Endothelial cell of umbilical vein (primary cell): ENCODE results near the gene C1QL2. TPM values are rescaled to one million over a fixed set of nuclear protein-coding genes. Genes with fewer than 3 reads are reported as not detected.

Source experiments
- BruUV-seq: library from RNA; stranded (reverse); fragments of 400-500 nt; replicated peaks from 2 replicates; lab custom pipeline; 2021; lab: Mats Ljungman, UMichigan
- CTCF ChIA-PET: fragments of 300-600, 350-600 bp; sonication (Branson Sonifier 250); formaldehyde crosslinking; loops from one replicate; lab custom pipeline; 2021; ENCODE audit warnings: antibody characterized with exemption, inconsistent platforms; lab: Charles Lee
- POLR2A ChIA-PET: fragments of 300-600, 350-600 bp; sonication (Branson Sonifier 250); formaldehyde crosslinking; loops from one replicate; lab custom pipeline; 2021; ENCODE audit warnings: antibody characterized with exemption, inconsistent platforms; lab: Charles Lee
- DNase-seq: peaks from one replicate; pipeline ENCODE4 v3.0.0-alpha.2; 2011; ENCODE audit warnings: low read depth, low spot score
- FAIRE-seq: peaks from 2 replicates; lab custom pipeline; 2011; peaks lifted over from hg19 to GRCh38; lab: Jason Lieb, UNC
- H2AFZ ChIP-seq: 2 replicates; pipeline ENCODE4 v1.6.0; 2012; ENCODE audit warnings: low read depth, low read length, control low read depth, inconsistent platforms
- H3K27ac ChIP-seq: 2 replicates; pipeline ENCODE4 v1.5.1; 2011; ENCODE audit warnings: low read depth, mild to moderate bottlenecking, control low read depth, low read length, moderate library complexity; ENCODE audit not compliant: insufficient read depth
- H3K27me3 ChIP-seq, 2 experiments: 2 replicates each; pipeline versions ENCODE4 v1.6.0 to v1.6.1; 2011; ENCODE audit warnings: low read length in 2 of 2, mixed read lengths in 1 of 2; ENCODE audit not compliant: control insufficient read depth in 2 of 2, insufficient read depth in 2 of 2
- H3K36me3 ChIP-seq, 2 experiments: 2 replicates in 1 of 2; 3 replicates in 1 of 2; pipeline ENCODE4 v1.5.1; 2011; ENCODE audit warnings: low read length in 2 of 2, mild to moderate bottlenecking in 1 of 2, moderate library complexity in 1 of 2; ENCODE audit not compliant: control insufficient read depth in 2 of 2, insufficient read depth in 2 of 2; ENCODE audit errors: extremely low read depth in 1 of 2
- H3K4me1 ChIP-seq: 3 replicates; pipeline ENCODE4 v1.5.1; 2011; ENCODE audit warnings: mild to moderate bottlenecking, low read length; ENCODE audit not compliant: control insufficient read depth, insufficient read depth; ENCODE audit errors: extremely low read depth
- H3K4me2 ChIP-seq: 2 replicates; pipeline ENCODE4 v1.6.1; 2011; ENCODE audit warnings: low read length, control low read depth, mixed read lengths; ENCODE audit not compliant: insufficient read depth
- H3K4me3 ChIP-seq, 3 experiments: fragments of 200-600 bp in 1 of 3; sonication (generic), shearing (Covaris generic) in 1 of 3; replicated peaks in 1 of 3; 2 replicates each; pipeline ENCODE4 v1.5.1; 2011 to 2016; ENCODE audit warnings: control low read depth in 3 of 3, low read length in 3 of 3, mild to moderate bottlenecking in 2 of 3, inconsistent platforms in 1 of 3, low read depth in 1 of 3, moderate library complexity in 1 of 3; ENCODE audit not compliant: insufficient read depth in 1 of 3
- H3K79me2 ChIP-seq: 2 replicates; pipeline ENCODE4 v1.6.0; 2012; ENCODE audit warnings: low read length, inconsistent platforms; ENCODE audit not compliant: control insufficient read depth, insufficient read depth
- H3K9ac ChIP-seq: replicated peaks from 2 replicates; pipeline ENCODE3; 2011; ENCODE audit warnings: low read length, control low read depth; ENCODE audit not compliant: insufficient read depth; ENCODE audit errors: extremely low read depth
- H3K9me1 ChIP-seq: replicated peaks from 3 replicates; pipeline ENCODE4 v1.6.0; 2011; ENCODE audit warnings: mild to moderate bottlenecking, low read length; ENCODE audit not compliant: control insufficient read depth, insufficient read depth; ENCODE audit errors: extremely low read depth
- H3K9me3 ChIP-seq: replicated peaks from 2 replicates; pipeline ENCODE4 v1.5.1; 2012; ENCODE audit warnings: low read length, inconsistent platforms; ENCODE audit not compliant: control insufficient read depth, insufficient read depth
- H4K20me1 ChIP-seq: replicated peaks from 2 replicates; pipeline ENCODE3; 2011; ENCODE audit warnings: mild to moderate bottlenecking, low read length; ENCODE audit not compliant: control insufficient read depth, insufficient read depth; ENCODE audit errors: extremely low read depth
- EZH2 ChIP-seq: IDR thresholded peaks from 2 replicates; pipeline ENCODE4 v1.6.1; 2012; ENCODE audit warnings: borderline replicate concordance, low read depth, mild to moderate bottlenecking, moderate library complexity, low read length, inconsistent platforms; ENCODE audit not compliant: severe bottlenecking
- FOS ChIP-seq: IDR thresholded peaks from 2 replicates; pipeline ENCODE4 v1.6.1; 2011; ENCODE audit warnings: mild to moderate bottlenecking, low read length, moderate library complexity, borderline replicate concordance; ENCODE audit not compliant: insufficient read depth
- GATA2 ChIP-seq: IDR thresholded peaks from 2 replicates; pipeline ENCODE4 v1.7.0; 2011; ENCODE audit warnings: low read depth, mild to moderate bottlenecking, moderate library complexity, mixed read lengths, low read length; ENCODE audit not compliant: insufficient read length, insufficient read depth
- JUN ChIP-seq: IDR thresholded peaks from 2 replicates; pipeline ENCODE4 v1.6.1; 2011; ENCODE audit warnings: borderline replicate concordance, low read depth; ENCODE audit not compliant: insufficient read length, insufficient read depth
- MYC ChIP-seq: IDR thresholded peaks from one replicate; pipeline ENCODE4 v1.6.1; 2011; ENCODE audit warnings: mild to moderate bottlenecking, low read depth, low read length
- POLR2A ChIP-seq: IDR thresholded peaks from 2 replicates; pipeline ENCODE4 v1.6.1; 2012; ENCODE audit warnings: low read depth, mild to moderate bottlenecking, control low read depth, low read length
- POLR2AphosphoS5 ChIP-seq: IDR thresholded peaks from 2 replicates; pipeline ENCODE4 v1.6.1; 2012; ENCODE audit warnings: low read depth, mild to moderate bottlenecking, control low read depth, low read length, moderate library complexity; ENCODE audit not compliant: insufficient read depth
- dilution Hi-C: fragments of 300-500 bp; cut with MboI; formaldehyde crosslinking; loops from one replicate; pipeline ENCODE4 v1.15.0; 2019; ENCODE audit warnings: low sequenced_read_pairs; ENCODE audit not compliant: extremely low pct_ligation_motif_present
- intact Hi-C: fragments of 100-400 bp; cut with micrococcal nuclease; formaldehyde crosslinking; loops from one replicate; pipeline ENCODE4 v1.10.0; 2022
- polyA plus RNA-seq, 4 experiments: library from polyadenylated mRNA; depleted of rRNA in 3 of 4; stranded (reverse) in 3 of 4; unstranded in 1 of 4; fragments of >200 nt; gene quantifications; 2 replicates each; pipeline versions ENCODE4 v1.2.1 to v1.2.3, GENCODE V29; 2011 to 2012; ENCODE audit warnings: missing spikeins in 1 of 4
- total RNA-seq: library from RNA; stranded (reverse); gene quantifications from 2 replicates; pipeline ENCODE4 v1.2.3, GENCODE V29; 2021
- TF ChIP-seq, protein P1 (sequence below), 2 donors: IDR thresholded peaks; 1 replicate in 1 of 2; 2 replicates in 1 of 2; pipeline ENCODE4 v1.5.1; 2011; ENCODE audit warnings: low read length in 2 of 2, mild to moderate bottlenecking in 2 of 2, moderate library complexity in 2 of 2, control low read depth in 1 of 2, inconsistent platforms in 1 of 2, low read depth in 1 of 2; ENCODE audit not compliant: insufficient read depth in 1 of 2; ENCODE audit errors: extremely low read depth in 1 of 2
- TF ChIP-seq, protein P2 (sequence below): IDR thresholded peaks from 2 replicates; pipeline ENCODE4 v1.6.1; 2011; ENCODE audit not compliant: insufficient read depth, insufficient read length

C1QL2 gene
- total and polyA plus RNA-seq, 2 donors (not counting 3 experiments of a cell fraction or from before 2014, with no cell fraction given): not detected

DNA sequence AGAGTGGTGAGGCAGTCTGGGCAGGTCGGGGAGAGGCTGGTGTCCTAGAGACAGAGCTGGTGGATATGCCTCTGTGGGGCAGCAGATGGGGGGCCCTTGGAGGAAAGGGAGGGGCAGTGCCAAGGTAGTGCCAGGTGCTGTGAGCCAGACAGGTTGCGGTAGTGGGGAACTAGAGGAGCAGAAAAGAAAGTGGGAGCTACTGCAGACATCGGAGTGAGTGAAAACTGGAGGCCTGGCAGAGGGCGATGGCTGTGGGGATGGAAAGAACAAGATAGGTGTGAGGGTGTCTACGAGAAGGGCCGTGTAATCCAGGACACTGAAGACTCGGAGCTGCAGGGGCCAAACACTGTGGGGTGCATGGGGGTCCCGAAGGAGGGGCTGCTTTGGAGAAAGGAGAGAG, 21.7 kb downstream of the C1QL2 start:
- intact Hi-C loops (no loop called here), dilution Hi-C loops (no loop called here)
- H3K9ac ChIP-seq: no peak overlapping the region
- no peak overlapping the region for H3K27ac ChIP-seq
- FAIRE-seq: no peak
- H2AFZ ChIP-seq: no peak overlapping the region
- ChIA-PET POLR2A (no interaction called here), CTCF (interaction anchor here (0.9 kb wide), 1 partner anchor 15 kb away, joined by 3 read pairs; no protein-coding TSS in a partner anchor)
- H3K4me2 ChIP-seq: no peak overlapping the region
- H3K4me1 ChIP-seq: no peaks in the 10 kb centered on the region
- TF ChIP-seq, protein P1, sequence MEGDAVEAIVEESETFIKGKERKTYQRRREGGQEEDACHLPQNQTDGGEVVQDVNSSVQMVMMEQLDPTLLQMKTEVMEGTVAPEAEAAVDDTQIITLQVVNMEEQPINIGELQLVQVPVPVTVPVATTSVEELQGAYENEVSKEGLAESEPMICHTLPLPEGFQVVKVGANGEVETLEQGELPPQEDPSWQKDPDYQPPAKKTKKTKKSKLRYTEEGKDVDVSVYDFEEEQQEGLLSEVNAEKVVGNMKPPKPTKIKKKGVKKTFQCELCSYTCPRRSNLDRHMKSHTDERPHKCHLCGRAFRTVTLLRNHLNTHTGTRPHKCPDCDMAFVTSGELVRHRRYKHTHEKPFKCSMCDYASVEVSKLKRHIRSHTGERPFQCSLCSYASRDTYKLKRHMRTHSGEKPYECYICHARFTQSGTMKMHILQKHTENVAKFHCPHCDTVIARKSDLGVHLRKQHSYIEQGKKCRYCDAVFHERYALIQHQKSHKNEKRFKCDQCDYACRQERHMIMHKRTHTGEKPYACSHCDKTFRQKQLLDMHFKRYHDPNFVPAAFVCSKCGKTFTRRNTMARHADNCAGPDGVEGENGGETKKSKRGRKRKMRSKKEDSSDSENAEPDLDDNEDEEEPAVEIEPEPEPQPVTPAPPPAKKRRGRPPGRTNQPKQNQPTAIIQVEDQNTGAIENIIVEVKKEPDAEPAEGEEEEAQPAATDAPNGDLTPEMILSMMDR (IDR thresholded peaks at IDR 0.05; ENCODE audit: extremely low read depth in 1 of 2, insufficient read depth in 1 of 2, low read depth in 1 of 2, low read length in 2 of 2): no peak
- no peak for TF ChIP-seq FOS
- TF ChIP-seq JUN: no peak
- no peak for TF ChIP-seq POLR2AphosphoS5
- no peak for TF ChIP-seq EZH2
- TF ChIP-seq POLR2A: no peak
- TF ChIP-seq MYC: no peak
- TF ChIP-seq GATA2: no peak
- TF ChIP-seq, protein P2, sequence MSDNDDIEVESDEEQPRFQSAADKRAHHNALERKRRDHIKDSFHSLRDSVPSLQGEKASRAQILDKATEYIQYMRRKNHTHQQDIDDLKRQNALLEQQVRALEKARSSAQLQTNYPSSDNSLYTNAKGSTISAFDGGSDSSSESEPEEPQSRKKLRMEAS: no peak
- no peaks in the 10 kb centered on the region for H3K79me2 ChIP-seq
- DNase-seq: no peak
- no peak overlapping the region for H3K4me3 ChIP-seq
- H3K27me3 ChIP-seq: no peaks in the 10 kb centered on the region
- H3K9me1 ChIP-seq: no peaks in the 10 kb centered on the region
- no TSS peak for BruUV-seq
- H4K20me1 ChIP-seq: no peaks in the 10 kb centered on the region
- H3K36me3 ChIP-seq: no peaks in the 10 kb centered on the region
- H3K9me3 ChIP-seq: no peaks in the 10 kb centered on the region
